Gastrocnemius medialis (tissue), 4 donors: Measurements from ENCODE around the gene HOXA4. TPM values are rescaled to one million over a fixed set of nuclear protein-coding genes. Genes with fewer than 3 reads are reported as not detected.

Experiments used
- ATAC-seq, 2 donors: fragments of 150-250 bp; one replicate each; pipeline ENCODE4 v1.9.1; 2016
- DNase-seq, 2 donors: peaks; one replicate each; pipeline ENCODE4 v3.0.0-alpha.2; 2019
- H3K27ac ChIP-seq, 4 donors: fragments of 200-600 bp; sonication (generic); 1 replicate in 1 of 4; 2 replicates in 3 of 4; pipeline ENCODE4 v1.5.1; 2016 to 2018; ENCODE audit warnings: mild to moderate bottlenecking in 2 of 4, moderate library complexity in 1 of 4
- H3K27me3 ChIP-seq, 3 donors: fragments of 200-600 bp; sonication (generic) in 2 of 3; 1 replicate in 1 of 3; 2 replicates in 2 of 3; pipeline versions ENCODE4 v1.5.1 to v1.6.0; 2016 to 2019; ENCODE audit warnings: mild to moderate bottlenecking in 1 of 3, moderate library complexity in 1 of 3
- H3K36me3 ChIP-seq, 2 donors: fragments of 200-600 bp; sonication (generic) in 1 of 2; one replicate each; pipeline ENCODE4 v1.5.1; 2017 to 2018
- H3K4me1 ChIP-seq, 2 donors: fragments of 200-600 bp; sonication (generic) in 1 of 2; one replicate each; pipeline ENCODE4 v1.5.1; 2016 to 2017; ENCODE audit warnings: mild to moderate bottlenecking in 2 of 2
- H3K4me3 ChIP-seq, 4 donors: fragments of 200-600 bp; sonication (generic) in 3 of 4; 1 replicate in 1 of 4; 2 replicates in 3 of 4; pipeline ENCODE4 v1.5.1; 2016 to 2019; ENCODE audit warnings: mild to moderate bottlenecking in 2 of 4
- H3K9me3 ChIP-seq, 3 donors: fragments of 200-600 bp; sonication (generic) in 2 of 3; 1 replicate in 1 of 3; 2 replicates in 2 of 3; pipeline ENCODE4 v1.5.1; 2016 to 2019
- CTCF ChIP-seq, 5 experiments: fragments of 450-650 bp in 3 of 5; fragments of 200-600 bp in 2 of 5; sonication (generic) in 2 of 5; IDR thresholded peaks in 4 of 5; conservative IDR thresholded peaks in 1 of 5; 1 replicate in 4 of 5; 2 replicates in 1 of 5; pipeline ENCODE4 v1.5.1; 2016 to 2019; ENCODE audit warnings: antibody characterized with exemption in 5 of 5, mild to moderate bottlenecking in 3 of 5, moderate library complexity in 3 of 5
- POLR2A ChIP-seq, 2 donors: fragments of 450-650 bp; IDR thresholded peaks; one replicate each; pipeline ENCODE4 v1.6.1; 2017; ENCODE audit warnings: antibody characterized with exemption in 2 of 2, mild to moderate bottlenecking in 2 of 2, moderate library complexity in 2 of 2
- in situ Hi-C, 4 donors: fragments of 200-750 bp; cut with MboI; loops; one replicate each; pipeline versions ENCODE4 v1.15.0 to v1.8.0; 2017; ENCODE audit warnings: low sequenced_read_pairs in 4 of 4
- intact Hi-C: fragments of 100-400 bp; cut with DNase I; formaldehyde crosslinking; loops from one replicate; pipeline ENCODE4 v1.15.1; 2023; ENCODE audit warnings: low total_unique reads
- total RNA-seq, 4 donors: library from RNA; depleted of rRNA; stranded (reverse); fragments of >200 nt; gene quantifications; one replicate each; pipeline versions ENCODE4 v1.1.0 to v1.2.3, GENCODE V29; 2016

HOXA4 gene
- total RNA-seq, 4 donors from 2014 or later = 1.7 to 4.2 (median 2.9) TPM

- intact Hi-C loops (no loop called here), in situ Hi-C loops (no loop called here)
- H3K27me3 ChIP-seq = peaks cover 22 to 25% (median 24%) of the 10 kb centered on the region in 3 donors
- no peak overlapping the region for H3K27ac ChIP-seq
- TF ChIP-seq CTCF (IDR thresholded peaks at IDR 0.05 in 4 of 5, conservative IDR thresholded peaks at IDR 0.05 in 1 of 5) (no peak), POLR2A (IDR thresholded peaks at IDR 0.05) (no peak)
- no peaks in the 10 kb centered on the region for H3K36me3 ChIP-seq
- H3K4me1 ChIP-seq = peaks cover 0 to 4% of the 10 kb centered on the region in 2 donors
- H3K4me3 ChIP-seq = no peak overlapping the region
- no peaks in the 10 kb centered on the region for H3K9me3 ChIP-seq
- no peak for DNase-seq
- ATAC-seq = no peak
Measured at GRCh38 chr7:27091105-27091504, 39.5 kb downstream of the HOXA4 start.

DNA sequence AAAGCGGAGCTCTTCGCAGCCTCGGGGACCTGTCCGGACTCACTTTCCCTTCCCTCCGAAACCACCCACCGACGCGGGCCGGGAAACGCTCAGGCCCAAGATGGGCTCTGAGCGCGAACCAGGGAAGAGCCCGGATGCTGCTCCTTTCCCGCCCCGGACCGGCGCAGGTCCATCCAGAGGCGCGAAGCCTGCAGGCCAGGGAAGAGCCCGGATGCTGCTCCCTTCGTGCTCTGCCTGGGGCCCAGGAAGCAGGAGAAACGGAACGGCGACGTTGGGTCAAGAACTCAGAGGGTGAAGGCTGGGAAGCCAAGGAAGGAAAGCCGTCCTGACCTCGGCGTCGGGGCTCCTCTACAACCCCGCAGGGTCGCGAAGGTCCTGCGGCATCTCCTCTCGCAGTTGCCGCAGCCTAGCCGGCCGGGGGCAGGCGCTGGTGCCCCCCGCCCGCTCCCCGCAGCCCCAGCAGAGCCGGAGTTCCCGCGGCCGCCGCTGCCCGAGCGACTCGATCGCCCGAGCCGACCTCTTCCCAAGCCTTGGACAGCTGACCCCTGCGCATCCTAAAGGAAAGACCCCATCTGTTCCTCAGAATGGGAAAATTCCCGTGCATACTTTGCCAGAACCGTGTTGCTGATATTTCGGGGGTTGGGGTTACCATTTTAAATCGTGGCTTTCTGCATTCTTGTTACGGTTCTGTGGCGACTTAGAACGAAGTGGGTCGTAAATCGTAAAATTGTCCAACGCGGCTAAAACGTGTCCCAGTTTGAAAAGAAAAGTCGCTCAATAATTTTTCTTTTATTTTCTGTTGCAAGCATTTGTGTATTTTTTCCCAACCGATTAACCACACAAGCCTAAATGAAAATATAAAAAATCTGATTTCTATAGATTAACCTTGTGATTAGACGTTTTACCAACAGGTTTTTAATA, 42.3 kb downstream of the HOXA4 start:
- H3K36me3 ChIP-seq = no peaks in the 10 kb centered on the region
- H3K9me3 ChIP-seq = no peaks in the 10 kb centered on the region
- TF ChIP-seq POLR2A (IDR thresholded peaks at IDR 0.05) (no peak), CTCF (IDR thresholded peaks at IDR 0.05 in 4 of 5, conservative IDR thresholded peaks at IDR 0.05 in 1 of 5) (no peak)
- H3K4me3 ChIP-seq = peak overlapping the region in 1 of 4 donors; percentile 29
- H3K4me1 ChIP-seq = no peaks in the 10 kb centered on the region
- ATAC-seq (no peak), DNase-seq (no peak)
- H3K27ac ChIP-seq = no peak overlapping the region
- in situ Hi-C loops (no loop called here), intact Hi-C loops (no loop called here)
- peaks cover 22 to 25% (median 24%) of the 10 kb centered on the region in 3 donors for H3K27me3 ChIP-seq

DNA sequence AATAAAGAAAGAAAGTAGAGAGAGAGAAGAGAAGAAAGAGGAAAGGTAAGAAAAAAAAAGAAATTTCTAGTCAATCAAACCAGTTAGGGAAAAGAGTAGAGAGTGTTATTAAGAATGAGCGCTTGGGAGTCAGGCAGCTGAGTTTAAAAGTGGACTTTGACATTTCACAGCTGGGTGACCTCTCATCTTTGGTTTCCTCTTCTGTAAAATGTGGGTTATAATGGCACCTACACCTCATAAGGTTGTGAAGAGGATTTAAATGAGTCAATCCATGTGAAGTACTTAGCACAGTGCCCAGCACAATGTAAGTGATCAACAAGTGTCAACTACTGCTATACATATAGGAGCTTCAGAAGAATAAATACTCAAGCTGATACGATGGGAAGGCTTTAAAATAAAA, 46.9 kb downstream of the HOXA4 start:
- Histone ChIP-seq H3K27ac (no peak overlapping the region), H3K27me3 (peaks cover 15 to 19% (median 15%) of the 10 kb centered on the region in 3 donors), H3K4me1 (no peaks in the 10 kb centered on the region), H3K9me3 (no peaks in the 10 kb centered on the region), H3K4me3 (no peak overlapping the region), H3K36me3 (no peaks in the 10 kb centered on the region)
- TF ChIP-seq POLR2A (IDR thresholded peaks at IDR 0.05) (no peak), CTCF (IDR thresholded peaks at IDR 0.05 in 4 of 5, conservative IDR thresholded peaks at IDR 0.05 in 1 of 5) (no peak)
- DNase-seq (no peak), ATAC-seq (no peak)
- intact Hi-C loops (no loop called here), in situ Hi-C loops (no loop called here)

DNA sequence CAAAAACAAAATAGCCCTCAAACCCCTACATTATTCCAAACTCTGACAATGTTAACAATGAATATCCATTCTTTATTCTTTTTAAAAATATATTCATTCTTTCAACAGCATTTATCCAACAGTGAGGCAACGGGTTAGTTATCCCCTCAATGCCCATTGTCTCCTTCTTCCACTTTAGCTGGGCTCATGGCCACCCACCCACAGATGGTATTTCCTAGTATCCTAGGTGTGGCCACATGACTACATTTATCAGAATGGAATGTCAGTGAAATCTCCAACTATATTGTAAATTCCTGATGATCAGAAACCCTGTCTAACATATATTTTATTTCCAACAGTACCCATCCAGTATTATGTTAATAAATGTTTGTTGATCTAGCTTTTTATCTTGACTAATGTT, 48.4 kb downstream of the HOXA4 start:
- Histone ChIP-seq H3K4me3 (no peak overlapping the region), H3K9me3 (no peaks in the 10 kb centered on the region), H3K36me3 (no peaks in the 10 kb centered on the region), H3K27me3 (peaks cover 0 to 4% (median under 1%) of the 10 kb centered on the region in 3 donors), H3K27ac (no peak overlapping the region), H3K4me1 (no peaks in the 10 kb centered on the region)
- ATAC-seq (no peak), DNase-seq (no peak)
- in situ Hi-C loops (no loop called here), intact Hi-C loops (no loop called here)
- TF ChIP-seq POLR2A (IDR thresholded peaks at IDR 0.05) (no peak), CTCF (IDR thresholded peaks at IDR 0.05 in 4 of 5, conservative IDR thresholded peaks at IDR 0.05 in 1 of 5) (no peak)
